Measurements from ENCODE around the gene TNFRSF8.

The TNFRSF8 gene

DNA sequence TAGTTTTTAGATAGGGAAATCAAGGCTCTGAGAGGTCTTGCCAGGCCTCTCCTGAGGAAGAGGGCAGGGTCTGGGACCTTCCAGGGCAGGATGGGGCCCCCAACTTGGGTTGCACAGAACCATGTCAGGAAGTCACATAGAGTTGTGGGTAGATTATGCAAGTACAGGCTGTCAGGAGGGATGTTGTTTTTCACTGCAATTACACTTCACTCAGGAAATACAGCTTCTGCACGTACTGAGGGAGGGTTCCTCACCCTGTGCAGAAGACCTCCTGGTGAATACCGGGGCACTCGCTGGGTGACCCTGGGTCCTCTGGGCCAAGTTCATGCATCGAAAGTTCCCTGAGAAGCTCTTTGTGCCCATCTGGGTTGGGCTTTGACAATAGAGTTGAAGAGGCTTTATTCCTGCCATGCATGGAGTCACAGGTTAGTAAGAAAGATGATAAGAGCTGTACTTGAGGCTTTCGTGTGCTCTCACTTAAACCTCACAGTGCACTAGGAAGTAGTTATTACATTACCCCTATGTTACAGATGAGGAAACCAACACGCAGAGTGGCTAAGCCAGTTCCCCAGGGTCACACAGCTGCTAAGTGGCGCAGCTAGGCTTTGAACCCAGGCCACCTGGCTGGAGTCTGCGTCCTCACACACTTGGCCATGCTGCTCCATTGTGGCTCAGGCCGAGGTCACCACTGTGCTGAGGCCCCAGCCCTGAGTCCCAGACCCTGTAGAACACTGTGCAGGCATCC, 87.5 kb downstream of the TNFRSF8 start:
- no peak for DNase-seq (ENCODE audit: low spot score)
- Histone ChIP-seq H3K9me3 (ENCODE audit: severe bottlenecking) (no peaks in the 10 kb centered on the region), H3K4me1 (ENCODE audit: insufficient read depth, poor library complexity, severe bottlenecking) (no peaks in the 10 kb centered on the region), H3K4me3 (ENCODE audit: severe bottlenecking) (no peak overlapping the region), H3K27ac (ENCODE audit: poor library complexity, severe bottlenecking) (no peak overlapping the region), H3K36me3 (ENCODE audit: low read depth) (no peaks in the 10 kb centered on the region), H3K27me3 (ENCODE audit: insufficient read depth, poor library complexity, severe bottlenecking) (no peaks in the 10 kb centered on the region)
- ATAC-seq (ENCODE audit: low read depth), result no peak
- TF ChIP-seq, protein P1, sequence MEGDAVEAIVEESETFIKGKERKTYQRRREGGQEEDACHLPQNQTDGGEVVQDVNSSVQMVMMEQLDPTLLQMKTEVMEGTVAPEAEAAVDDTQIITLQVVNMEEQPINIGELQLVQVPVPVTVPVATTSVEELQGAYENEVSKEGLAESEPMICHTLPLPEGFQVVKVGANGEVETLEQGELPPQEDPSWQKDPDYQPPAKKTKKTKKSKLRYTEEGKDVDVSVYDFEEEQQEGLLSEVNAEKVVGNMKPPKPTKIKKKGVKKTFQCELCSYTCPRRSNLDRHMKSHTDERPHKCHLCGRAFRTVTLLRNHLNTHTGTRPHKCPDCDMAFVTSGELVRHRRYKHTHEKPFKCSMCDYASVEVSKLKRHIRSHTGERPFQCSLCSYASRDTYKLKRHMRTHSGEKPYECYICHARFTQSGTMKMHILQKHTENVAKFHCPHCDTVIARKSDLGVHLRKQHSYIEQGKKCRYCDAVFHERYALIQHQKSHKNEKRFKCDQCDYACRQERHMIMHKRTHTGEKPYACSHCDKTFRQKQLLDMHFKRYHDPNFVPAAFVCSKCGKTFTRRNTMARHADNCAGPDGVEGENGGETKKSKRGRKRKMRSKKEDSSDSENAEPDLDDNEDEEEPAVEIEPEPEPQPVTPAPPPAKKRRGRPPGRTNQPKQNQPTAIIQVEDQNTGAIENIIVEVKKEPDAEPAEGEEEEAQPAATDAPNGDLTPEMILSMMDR (IDR thresholded peaks at IDR 0.05; ENCODE audit: poor library complexity, severe bottlenecking), result no peak

DNA sequence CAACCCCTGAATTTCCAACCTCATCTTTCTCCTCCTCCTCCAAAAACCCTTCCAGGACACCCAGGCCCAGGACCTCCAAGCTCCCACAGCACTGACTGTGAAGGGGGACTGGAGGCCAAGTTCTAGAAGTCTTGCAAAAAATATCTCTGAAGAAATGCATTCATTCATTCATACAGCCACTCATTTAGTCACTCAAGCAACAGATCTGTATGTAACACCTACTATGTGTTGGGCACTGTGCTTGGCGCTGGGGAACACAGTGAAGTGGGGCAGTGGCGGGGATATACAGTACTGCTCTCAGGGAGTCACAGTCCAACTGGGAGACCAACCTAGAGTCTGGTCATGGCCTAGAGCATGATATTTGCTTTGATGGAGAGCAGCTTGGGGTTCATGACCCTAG, 88.4 kb downstream of the TNFRSF8 start:
- DNase-seq (ENCODE audit: low spot score), result no peak
- no peak for ATAC-seq (ENCODE audit: low read depth)
- Histone ChIP-seq H3K36me3 (ENCODE audit: low read depth) (no peaks in the 10 kb centered on the region), H3K4me1 (ENCODE audit: insufficient read depth, poor library complexity, severe bottlenecking) (no peaks in the 10 kb centered on the region), H3K4me3 (ENCODE audit: severe bottlenecking) (no peak overlapping the region), H3K27me3 (ENCODE audit: insufficient read depth, poor library complexity, severe bottlenecking) (no peaks in the 10 kb centered on the region), H3K27ac (ENCODE audit: poor library complexity, severe bottlenecking) (no peak overlapping the region), H3K9me3 (ENCODE audit: severe bottlenecking) (no peaks in the 10 kb centered on the region)
- TF ChIP-seq, protein P1 (IDR thresholded peaks at IDR 0.05; ENCODE audit: poor library complexity, severe bottlenecking), result no peak

DNA sequence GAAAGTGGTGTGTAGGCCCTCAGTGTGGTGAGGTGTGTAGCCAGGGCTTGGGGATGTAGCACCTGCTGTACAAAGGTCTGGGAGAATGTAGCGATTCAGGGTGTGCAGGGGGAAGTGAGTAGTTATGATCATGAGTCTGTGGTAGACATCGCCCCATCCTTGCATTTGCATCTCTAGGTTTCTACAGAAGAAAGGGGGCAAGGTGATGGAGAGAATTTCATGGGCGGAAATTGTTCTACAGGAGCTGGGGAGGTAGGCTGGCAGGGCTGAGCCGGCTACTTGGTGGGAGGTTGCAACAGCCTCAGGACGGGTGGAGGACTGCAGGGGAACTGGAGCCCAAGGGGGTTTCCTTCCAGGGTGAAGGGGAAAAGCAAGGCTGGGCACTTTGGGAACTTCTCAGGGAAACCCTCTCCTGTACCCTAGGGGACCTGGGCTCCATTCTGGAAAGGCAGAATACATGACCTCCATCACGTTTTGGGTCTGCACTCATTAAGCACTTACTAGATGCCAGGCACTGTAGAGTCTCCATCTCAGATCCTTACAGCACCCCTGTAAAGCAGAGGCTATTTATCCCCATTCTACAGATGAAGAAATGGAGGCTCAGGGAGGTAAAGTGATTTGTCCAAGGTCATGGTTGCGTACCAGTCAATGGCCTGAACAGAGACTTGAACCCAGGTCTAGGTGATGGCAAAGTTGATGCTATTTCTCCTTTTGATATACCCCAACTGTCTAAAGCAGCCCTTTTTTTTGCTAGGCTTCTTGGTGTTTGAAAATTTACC, 89.2 kb downstream of the TNFRSF8 start:
- Histone ChIP-seq H3K36me3 (ENCODE audit: low read depth) (no peaks in the 10 kb centered on the region), H3K4me1 (ENCODE audit: insufficient read depth, poor library complexity, severe bottlenecking) (peaks cover 2% of the 10 kb centered on the region), H3K4me3 (ENCODE audit: severe bottlenecking) (no peak overlapping the region), H3K27me3 (ENCODE audit: insufficient read depth, poor library complexity, severe bottlenecking) (no peaks in the 10 kb centered on the region), H3K27ac (ENCODE audit: poor library complexity, severe bottlenecking) (no peak overlapping the region), H3K9me3 (ENCODE audit: severe bottlenecking) (no peaks in the 10 kb centered on the region)
- DNase-seq (ENCODE audit: low spot score), result no peak
- no peak for ATAC-seq (ENCODE audit: low read depth)
- TF ChIP-seq, protein P1 (IDR thresholded peaks at IDR 0.05; ENCODE audit: poor library complexity, severe bottlenecking), result no peak

DNA sequence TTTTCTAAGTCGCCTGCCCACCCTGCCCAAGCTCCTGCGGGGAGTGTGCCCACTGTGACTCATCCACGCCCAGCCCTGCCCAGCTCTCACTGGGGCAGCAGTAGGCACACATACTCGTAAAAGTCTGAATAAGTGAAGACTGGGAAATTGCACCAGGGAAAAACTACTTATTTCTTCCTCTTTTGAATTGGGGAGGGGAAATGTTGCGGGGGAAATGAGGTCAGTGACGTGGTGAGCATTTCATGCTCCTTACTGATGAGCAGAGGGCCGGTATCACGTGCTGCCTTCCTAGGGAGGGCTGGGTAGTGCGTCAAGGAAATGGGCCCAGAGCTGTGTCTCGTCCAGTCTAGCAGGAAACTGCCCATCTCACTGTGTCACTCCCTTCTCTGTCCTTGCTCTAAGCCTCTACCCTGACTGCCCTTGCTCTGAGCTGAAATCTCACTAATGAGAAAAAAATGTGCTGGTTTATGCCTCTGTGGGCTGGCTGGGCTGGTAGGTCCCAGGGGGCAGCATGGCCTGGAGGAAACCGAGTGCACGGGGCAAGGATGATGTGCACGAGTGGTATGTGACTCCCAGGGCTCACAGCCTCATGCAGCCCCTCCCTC, 90.2 kb downstream of the TNFRSF8 start:
- Histone ChIP-seq H3K27me3 (ENCODE audit: insufficient read depth, poor library complexity, severe bottlenecking) (no peaks in the 10 kb centered on the region), H3K36me3 (ENCODE audit: low read depth) (no peaks in the 10 kb centered on the region), H3K9me3 (ENCODE audit: severe bottlenecking) (no peaks in the 10 kb centered on the region), H3K4me3 (ENCODE audit: severe bottlenecking) (no peak overlapping the region), H3K27ac (ENCODE audit: poor library complexity, severe bottlenecking) (no peak overlapping the region), H3K4me1 (ENCODE audit: insufficient read depth, poor library complexity, severe bottlenecking) (peaks cover 9% of the 10 kb centered on the region)
- DNase-seq (ENCODE audit: low spot score) (no peak), ATAC-seq (ENCODE audit: low read depth) (peak; percentile 59)
- TF ChIP-seq, protein P1 (IDR thresholded peaks at IDR 0.05; ENCODE audit: poor library complexity, severe bottlenecking), result no peak

Measured in RWPE2 (cell line).